ENCODE results near the gene NFIB.
A peak's percentile ranks its signal among the peaks of the same experiment; 100 is the strongest.

Gene NFIB

GRCh38 chr9:14302405-14302804, 11.5 kb downstream of the NFIB start:
- in situ Hi-C loops (cut with HindIII; ENCODE audit: low sequenced_read_pairs): no loop called here
- no peak for TF ChIP-seq CTCF (IDR thresholded peaks at IDR 0.05; ENCODE audit: low read depth, low read length, missing control alignments)
- DNase-seq (ENCODE audit: low read depth): no peak
- H3K4me3 ChIP-seq (ENCODE audit: low read depth, low read length): no peak overlapping the region

- in situ Hi-C loops (cut with HindIII; ENCODE audit: low sequenced_read_pairs): no loop called here
- no peak overlapping the region for H3K4me3 ChIP-seq (ENCODE audit: low read depth, low read length)
- no peak for TF ChIP-seq CTCF (IDR thresholded peaks at IDR 0.05; ENCODE audit: low read depth, low read length, missing control alignments)
- no peak for DNase-seq (ENCODE audit: low read depth)
Observed at GRCh38 chr9:14301583-14302021, 12.3 kb downstream of the NFIB start.

GRCh38 chr9:14301006-14301405, 12.9 kb downstream of the NFIB start:
- no peak for TF ChIP-seq CTCF (IDR thresholded peaks at IDR 0.05; ENCODE audit: low read depth, low read length, missing control alignments)
- in situ Hi-C loops (cut with HindIII; ENCODE audit: low sequenced_read_pairs): no loop called here
- DNase-seq (ENCODE audit: low read depth): no peak
- H3K4me3 ChIP-seq (ENCODE audit: low read depth, low read length): no peak overlapping the region

GRCh38 chr9:14300588-14300987, 13.4 kb downstream of the NFIB start:
- TF ChIP-seq CTCF (IDR thresholded peaks at IDR 0.05; ENCODE audit: low read depth, low read length, missing control alignments): no peak
- H3K4me3 ChIP-seq (ENCODE audit: low read depth, low read length): peak overlapping the region; percentile 9
- in situ Hi-C loops (cut with HindIII; ENCODE audit: low sequenced_read_pairs): no loop called here
- DNase-seq (ENCODE audit: low read depth): no peak

- no peak for TF ChIP-seq CTCF (IDR thresholded peaks at IDR 0.05; ENCODE audit: low read depth, low read length, missing control alignments)
- no peak for DNase-seq (ENCODE audit: low read depth)
- peak overlapping the region; percentile 9 for H3K4me3 ChIP-seq (ENCODE audit: low read depth, low read length)
- in situ Hi-C loops (cut with HindIII; ENCODE audit: low sequenced_read_pairs): no loop called here
Observed at GRCh38 chr9:14300040-14300439, 13.9 kb downstream of the NFIB start.

- TF ChIP-seq CTCF (IDR thresholded peaks at IDR 0.05; ENCODE audit: low read depth, low read length, missing control alignments): no peak
- no peak for DNase-seq (ENCODE audit: low read depth)
- in situ Hi-C loops (cut with HindIII; ENCODE audit: low sequenced_read_pairs): no loop called here
- no peak overlapping the region for H3K4me3 ChIP-seq (ENCODE audit: low read depth, low read length)
Observed at GRCh38 chr9:14298601-14299022, 15.3 kb downstream of the NFIB start.

Measured in astrocyte of the cerebellum (primary cell).